Measurements from ENCODE around the gene LIMK2. TPM values are rescaled to one million over a fixed set of nuclear protein-coding genes. Genes with fewer than 3 reads are reported as not detected.
"Not testable (repeated sequence)": the region's sequence is repeated elsewhere in the genome, so short reads cannot be mapped to it uniquely, and the experiment has no call there.

The LIMK2 gene
- 75.9 and 78.9 TPM in 2 replicates for total RNA-seq

GRCh38 chr22:31211862-31212730, at the start of gene LIMK2:
TSS of gene LIMK2 (plus strand) at chr22:31212298. CDS start at chr22:31212409, 111 bp downstream.
- peak; percentile 75 to 93 for DNase-seq (ENCODE audit: low read depth in 2 of 2)

DNA sequence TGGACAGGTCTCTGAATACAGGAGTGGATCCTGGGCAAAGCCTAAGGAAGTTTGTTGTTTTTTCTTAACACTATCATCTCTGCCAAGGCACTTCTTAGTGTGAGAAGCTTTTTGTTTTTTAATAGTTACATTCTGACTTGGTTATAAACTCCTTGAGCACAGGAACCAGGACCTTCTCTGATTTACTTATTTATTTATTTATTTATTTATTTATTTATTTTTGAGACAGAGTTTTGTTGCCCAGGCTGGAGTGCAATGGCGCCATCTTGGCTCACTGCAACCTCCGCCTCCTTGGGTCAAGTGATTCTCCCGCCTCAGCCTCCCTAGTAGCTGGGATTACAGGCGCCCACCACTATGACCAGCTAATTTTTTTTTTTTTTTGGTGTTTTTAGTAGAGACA, 41.1 kb upstream of the LIMK2 start:
- no peak for DNase-seq (ENCODE audit: low read depth in 2 of 2)

DNA sequence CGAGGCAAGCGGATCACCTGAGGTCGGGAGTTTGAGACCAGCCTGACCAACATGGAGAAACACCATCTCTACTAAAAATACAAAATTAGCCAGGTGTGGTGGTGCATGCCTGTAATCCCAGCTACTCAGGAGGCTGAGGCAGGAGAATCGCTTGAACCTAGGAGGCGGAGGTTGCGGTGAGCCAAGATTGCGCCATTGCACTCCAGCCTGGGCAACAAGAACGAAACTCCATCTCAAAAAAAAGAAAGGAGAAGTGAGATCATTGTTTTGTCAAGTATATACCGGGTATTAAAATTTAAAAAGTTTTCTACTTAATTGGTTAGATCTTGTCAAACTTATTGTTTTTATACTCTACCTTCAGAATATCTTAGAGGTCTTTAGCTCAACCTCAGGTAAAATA, 40.4 kb upstream of the LIMK2 start:
- not testable (repeated sequence) for DNase-seq (ENCODE audit: low read depth in 2 of 2)

DNA sequence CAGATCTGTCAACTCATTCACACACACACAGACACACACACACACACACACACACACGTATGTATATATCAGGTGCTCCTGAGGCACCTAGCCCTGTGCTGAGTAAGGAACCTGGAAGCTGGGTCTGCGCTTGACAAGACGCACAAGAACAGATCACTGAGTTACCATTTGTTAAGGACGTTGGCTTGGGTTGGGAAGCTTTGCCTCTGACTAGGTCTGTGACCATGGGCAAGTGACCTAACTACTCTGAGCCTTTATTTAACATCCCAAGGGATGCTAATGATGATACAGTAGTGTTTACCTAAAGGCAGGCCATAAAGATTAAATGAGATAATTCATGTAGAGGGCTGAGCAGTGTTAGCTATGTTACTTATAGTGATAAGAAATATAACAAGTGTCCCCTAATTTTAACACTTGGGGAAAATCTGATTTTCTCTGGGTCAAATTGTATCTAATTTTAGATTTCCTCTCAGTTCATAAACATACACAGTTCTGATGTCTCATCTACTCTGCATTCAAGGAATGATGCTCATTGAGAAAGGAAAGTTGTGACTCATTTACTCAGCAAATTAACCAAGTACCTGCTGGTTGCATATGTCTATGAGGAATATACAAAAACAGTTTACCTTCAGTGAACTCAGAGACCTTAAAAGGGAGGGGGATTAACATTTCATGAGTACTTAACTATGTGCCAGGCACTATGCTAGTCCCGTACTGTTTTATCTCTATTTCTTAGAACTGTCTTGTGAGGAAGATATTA, 38.5 kb upstream of the LIMK2 start:
- DNase-seq (ENCODE audit: low read depth in 2 of 2), result peak in 1 of 2 donors; percentile 66

- no peak for DNase-seq (ENCODE audit: low read depth in 2 of 2)
Observed at GRCh38 chr22:31176923-31177322, 35.2 kb upstream of the LIMK2 start.

DNA sequence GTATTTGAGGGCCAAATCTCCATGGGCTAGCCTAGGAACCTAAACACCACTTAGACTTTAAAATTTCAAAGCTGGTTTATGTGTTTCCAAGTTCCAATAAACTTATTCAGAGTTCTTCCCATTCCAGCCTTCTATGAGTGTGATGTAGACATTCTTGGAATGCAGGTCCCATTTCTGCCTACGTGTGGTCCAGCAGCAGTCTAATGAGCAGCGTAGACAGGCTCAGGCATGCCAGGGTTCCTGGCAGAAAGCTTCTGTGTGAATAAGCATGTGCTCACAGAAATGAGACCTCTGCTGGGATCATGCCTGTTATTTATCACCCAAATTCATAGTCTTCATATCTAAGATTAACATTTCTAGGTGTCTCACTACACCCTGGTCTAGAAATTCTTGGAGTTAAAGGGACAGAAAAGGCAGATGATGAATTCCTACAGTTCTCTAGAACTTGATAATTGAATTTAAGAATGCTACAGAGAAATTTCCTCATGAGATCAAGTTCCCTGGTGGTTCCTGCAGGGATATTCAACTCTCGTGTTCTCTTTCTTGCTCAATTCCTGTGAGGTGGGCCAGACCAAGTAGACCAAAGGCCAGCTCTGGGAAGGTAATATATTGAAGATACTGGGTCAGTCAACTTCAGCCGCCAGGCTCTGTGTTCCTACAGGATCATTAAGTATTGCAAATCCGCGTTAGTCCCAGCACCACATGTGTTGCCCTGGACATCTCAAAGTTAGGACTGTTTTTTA, 34.5 kb upstream of the LIMK2 start:
- DNase-seq (ENCODE audit: low read depth in 2 of 2), result no peak

- DNase-seq (ENCODE audit: low read depth in 2 of 2), result no peak
Observed at GRCh38 chr22:31178859-31179258, 33.2 kb upstream of the LIMK2 start.

DNA sequence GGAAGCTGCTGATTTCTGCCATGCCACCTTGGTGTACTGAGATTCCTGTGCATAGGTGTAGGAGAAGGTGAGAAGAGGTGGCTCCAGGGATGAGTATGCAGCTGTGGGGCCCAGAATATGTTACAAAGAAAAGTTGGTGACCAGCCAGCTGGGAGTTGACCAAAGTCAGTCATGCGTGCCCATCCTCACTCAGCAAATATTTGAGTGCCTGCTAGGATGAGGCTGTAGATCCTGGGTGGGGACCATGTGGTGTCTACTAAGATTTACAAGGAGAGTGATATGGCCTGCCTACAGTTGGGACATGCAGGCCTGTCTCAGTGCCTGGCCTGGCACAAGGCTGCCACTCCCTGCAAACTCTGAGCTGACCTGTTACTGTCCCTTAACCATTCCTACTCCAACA, 32.8 kb upstream of the LIMK2 start:
- DNase-seq (ENCODE audit: low read depth in 2 of 2), result no peak

GRCh38 chr22:31184015-31184414, 28.1 kb upstream of the LIMK2 start:
- DNase-seq (ENCODE audit: low read depth in 2 of 2), result no peak

DNA sequence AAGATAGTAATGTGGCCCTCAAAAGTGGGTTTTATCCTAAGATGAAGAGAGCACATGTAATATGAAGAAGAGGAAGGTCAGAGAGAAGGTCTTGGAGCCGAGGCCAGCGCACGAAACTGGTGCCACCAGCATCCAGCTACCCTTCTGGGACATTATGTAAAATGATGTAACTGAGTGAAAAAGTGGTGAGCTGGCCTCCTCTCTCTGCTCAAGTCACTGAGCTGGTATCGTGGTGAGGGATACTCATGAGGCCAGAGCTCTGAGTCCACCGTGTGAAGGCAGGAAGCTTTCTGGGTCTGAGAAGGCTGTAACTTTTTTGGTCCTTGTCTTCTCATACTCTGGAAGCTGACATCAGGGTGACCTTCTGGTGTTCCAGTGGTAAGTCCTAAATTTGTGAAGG, 27.0 kb upstream of the LIMK2 start:
- no peak for DNase-seq (ENCODE audit: low read depth in 2 of 2)

GRCh38 chr22:31187627-31188026, 24.5 kb upstream of the LIMK2 start:
- DNase-seq (ENCODE audit: low read depth in 2 of 2), result no peak

GRCh38 chr22:31192513-31192912, 19.6 kb upstream of the LIMK2 start:
- DNase-seq (ENCODE audit: low read depth in 2 of 2), result no peak

DNA sequence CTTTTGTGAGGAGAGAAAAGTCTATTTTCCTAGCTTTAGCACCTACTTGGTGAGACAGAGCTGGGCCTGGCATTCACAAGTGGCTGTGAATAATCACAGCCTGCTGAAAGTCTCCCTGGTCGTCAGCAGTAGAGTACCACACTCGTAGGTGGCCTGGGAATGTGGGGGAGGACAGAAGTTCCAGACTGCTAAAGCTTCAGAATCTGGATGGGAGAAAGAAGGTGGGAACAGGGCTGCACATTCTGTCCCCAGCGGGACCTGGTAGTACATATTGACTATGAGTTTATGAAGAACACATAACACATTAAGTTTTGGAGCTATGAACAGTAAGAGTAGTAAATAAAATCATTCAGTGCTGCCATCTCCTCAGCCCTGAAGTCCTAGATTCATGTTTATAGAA, 19.0 kb upstream of the LIMK2 start:
- DNase-seq (ENCODE audit: low read depth in 2 of 2), result no peak

GRCh38 chr22:31194681-31195080, 17.4 kb upstream of the LIMK2 start:
- DNase-seq (ENCODE audit: low read depth in 2 of 2), result not testable (repeated sequence)

GRCh38 chr22:31199187-31199586, 12.9 kb upstream of the LIMK2 start:
- DNase-seq (ENCODE audit: low read depth in 2 of 2), result peak; percentile 36 to 46

GRCh38 chr22:31204352-31204984, 7.6 kb upstream of the LIMK2 start:
- not testable (repeated sequence) for DNase-seq (ENCODE audit: low read depth in 2 of 2)

DNA sequence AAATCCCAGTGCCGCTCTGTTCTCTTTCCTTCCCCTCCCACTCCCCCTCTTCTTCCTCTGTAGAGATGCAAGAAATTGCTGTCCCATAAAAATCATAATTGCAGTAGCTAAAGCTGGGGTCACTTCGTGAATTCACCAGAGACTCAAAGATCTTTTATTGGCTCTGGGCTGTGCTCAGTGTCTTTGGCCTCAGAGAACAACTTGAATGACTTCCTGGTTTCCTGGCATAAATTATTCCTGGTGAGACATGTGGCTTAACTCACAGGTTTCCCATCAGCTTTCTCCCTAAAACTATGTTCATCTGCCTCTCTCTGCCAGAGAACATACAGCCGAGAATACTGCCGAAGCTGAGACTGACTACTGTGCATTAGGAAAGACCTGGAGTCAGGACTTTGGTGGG, 7.0 kb upstream of the LIMK2 start:
- DNase-seq (ENCODE audit: low read depth in 2 of 2), result not testable (repeated sequence)

- DNase-seq (ENCODE audit: low read depth in 2 of 2), result not testable (repeated sequence)
Observed at GRCh38 chr22:31206460-31206859, 5.6 kb upstream of the LIMK2 start.

- peak in 1 of 2 donors; percentile 17 for DNase-seq (ENCODE audit: low read depth in 2 of 2)
Observed at GRCh38 chr22:31206896-31207687, 5.0 kb upstream of the LIMK2 start.

DNA sequence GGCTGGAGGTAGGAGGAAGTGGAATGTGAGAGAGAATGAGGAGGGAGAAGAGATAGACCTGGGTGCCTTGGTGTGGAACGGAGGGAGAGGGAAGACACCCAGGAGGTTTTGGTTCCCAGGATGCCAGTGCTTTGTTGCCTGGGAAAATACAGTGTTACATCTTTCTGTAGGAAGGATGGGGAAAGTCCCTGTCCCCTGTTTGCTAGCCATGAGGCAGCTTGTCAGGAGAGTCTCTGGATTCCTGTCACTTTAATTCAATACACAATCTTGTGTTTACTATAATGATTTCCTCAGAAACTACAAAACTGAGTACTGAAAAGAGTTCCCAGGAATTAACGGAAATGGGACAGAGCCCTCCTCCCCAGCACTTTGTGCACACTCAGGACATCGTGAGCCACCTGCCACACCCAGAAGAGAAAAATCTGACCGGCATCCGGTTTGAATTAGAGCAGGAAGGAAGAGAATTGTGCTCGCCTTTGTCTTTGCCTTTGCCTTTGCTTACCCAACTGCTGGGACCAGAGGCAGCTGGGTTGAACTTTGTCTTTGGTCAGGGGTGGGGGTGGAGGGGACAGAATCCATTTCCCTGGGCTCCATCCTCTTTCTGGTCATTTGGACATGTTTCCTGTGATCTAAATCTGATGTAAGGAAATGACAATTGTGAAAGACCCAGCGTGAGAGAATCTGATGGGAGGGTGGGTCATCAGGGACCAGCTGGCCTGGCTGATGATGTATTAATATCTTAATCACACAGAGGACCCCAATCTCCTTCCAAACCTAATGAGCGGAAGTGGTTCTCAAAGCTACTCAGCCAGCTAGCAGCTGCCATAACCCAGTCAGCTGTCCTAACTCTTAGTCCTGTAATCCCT, 1.3 kb upstream of the LIMK2 start:
- DNase-seq (ENCODE audit: low read depth in 2 of 2), result peak; percentile 92 to 95
